ENCODE results near the gene UBE2Q2.

DNA sequence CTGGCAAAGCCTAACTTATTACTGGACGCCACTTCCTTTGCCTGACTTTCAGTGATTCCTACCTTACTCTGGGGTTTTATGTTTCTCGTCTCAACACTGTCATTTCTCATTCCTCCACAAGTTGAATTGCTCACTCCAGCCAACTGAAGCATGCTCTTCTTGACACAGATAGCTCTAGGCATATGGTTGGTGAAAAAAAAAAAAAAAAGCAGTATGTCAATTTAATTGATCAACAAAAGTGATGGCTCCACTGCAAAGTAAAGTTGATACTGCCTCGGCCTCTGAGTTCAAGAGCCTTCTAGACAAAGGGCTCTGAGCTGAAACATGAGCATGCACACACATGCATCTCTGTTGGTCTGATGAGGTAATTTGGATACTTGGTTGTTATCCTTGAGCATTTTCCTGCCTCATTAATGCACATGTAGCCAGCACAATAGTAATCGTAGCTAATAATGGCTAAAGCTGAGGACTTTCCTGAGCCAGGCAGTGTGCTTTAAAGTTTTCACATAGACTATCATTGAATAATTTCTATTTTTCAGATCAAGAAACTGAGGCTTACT, 21.4 kb upstream of the UBE2Q2 start:
- TF ChIP-seq CTCF (IDR thresholded peaks at IDR 0.05), result no peak
- no peak for TF ChIP-seq POLR2A (IDR thresholded peaks at IDR 0.05)
